HL-60 (cell line): Measurements from ENCODE around the gene PBX3.

Experiments
- DNase-seq, 2 experiments: peaks; one replicate each; pipeline ENCODE4 v3.0.0-alpha.2; 2010 to 2020; ENCODE audit warnings: low read depth in 1 of 2, low spot score in 1 of 2
- H3K27ac ChIP-seq: fragments of 250-450 bp; sonication (Bioruptor Pico); replicated peaks from 2 replicates; pipeline ENCODE4 v1.5.1; 2020; ENCODE audit warnings: mild to moderate bottlenecking, moderate library complexity
- H3K27me3 ChIP-seq: fragments of 250-450 bp; sonication (Bioruptor Pico); 2 replicates; pipeline ENCODE4 v1.5.1; 2021; ENCODE audit warnings: mild to moderate bottlenecking, moderate library complexity; ENCODE audit not compliant: insufficient read depth, poor library complexity, severe bottlenecking
- H3K4me3 ChIP-seq: replicated peaks from 2 replicates; pipeline ENCODE4 v1.5.1; 2011; ENCODE audit warnings: mild to moderate bottlenecking, control low read depth, low read length; ENCODE audit not compliant: insufficient read depth
- CTCF ChIP-seq: IDR thresholded peaks from one replicate; pipeline ENCODE4 v1.5.1; 2011; ENCODE audit warnings: low read length, control low read depth, inconsistent platforms; ENCODE audit not compliant: insufficient read depth
- GABPA ChIP-seq: IDR thresholded peaks from 2 replicates; pipeline ENCODE4 v1.6.1; 2012; ENCODE audit warnings: low read depth
- POLR2AphosphoS5 ChIP-seq: IDR thresholded peaks from 2 replicates; pipeline ENCODE4 v1.6.1; 2012; ENCODE audit warnings: low read depth
- REST ChIP-seq: IDR thresholded peaks from 2 replicates; pipeline ENCODE4 v1.6.1; 2012; ENCODE audit warnings: low read depth; ENCODE audit not compliant: insufficient replicate concordance
- SPI1 ChIP-seq: IDR thresholded peaks from 2 replicates; pipeline ENCODE4 v1.6.1; 2012; ENCODE audit warnings: low read depth, mild to moderate bottlenecking, borderline replicate concordance

PBX3 gene

GRCh38 chr9:125811002-125811401 is 63.8 kb downstream of the PBX3 start:
- DNase-seq, result no peak
- H3K27ac ChIP-seq, result no peak overlapping the region
- no peak for TF ChIP-seq POLR2AphosphoS5
- TF ChIP-seq REST, result no peak
- no peak for TF ChIP-seq CTCF
- TF ChIP-seq GABPA, result no peak
- H3K27me3 ChIP-seq, result no peaks in the 10 kb centered on the region
- H3K4me3 ChIP-seq, result no peak overlapping the region

- H3K27me3 ChIP-seq, result no peaks in the 10 kb centered on the region
- no peak overlapping the region for H3K4me3 ChIP-seq
- TF ChIP-seq CTCF (no peak), GABPA (no peak), REST (no peak), POLR2AphosphoS5 (no peak), SPI1 (no peak)
- no peak for DNase-seq
- H3K27ac ChIP-seq, result no peak overlapping the region
Observed at GRCh38 chr9:125812403-125812802, 65.2 kb downstream of the PBX3 start.

GRCh38 chr9:125815568-125815967 is 68.4 kb downstream of the PBX3 start:
- H3K27ac ChIP-seq, result no peak overlapping the region

More at GRCh38 chr9:125815568-125815967, 68.4 kb downstream of the PBX3 start:
- TF ChIP-seq REST, result no peak
- TF ChIP-seq CTCF, result no peak
- TF ChIP-seq GABPA, result no peak
- no peak for TF ChIP-seq POLR2AphosphoS5
- no peak for TF ChIP-seq SPI1
- no peak for DNase-seq
- Histone ChIP-seq H3K27me3 (no peaks in the 10 kb centered on the region), H3K4me3 (no peak overlapping the region)
